ENCODE data around the gene MAP4K3.
A peak's percentile ranks its signal among the peaks of the same experiment; 100 is the strongest.

The MAP4K3 gene

DNA sequence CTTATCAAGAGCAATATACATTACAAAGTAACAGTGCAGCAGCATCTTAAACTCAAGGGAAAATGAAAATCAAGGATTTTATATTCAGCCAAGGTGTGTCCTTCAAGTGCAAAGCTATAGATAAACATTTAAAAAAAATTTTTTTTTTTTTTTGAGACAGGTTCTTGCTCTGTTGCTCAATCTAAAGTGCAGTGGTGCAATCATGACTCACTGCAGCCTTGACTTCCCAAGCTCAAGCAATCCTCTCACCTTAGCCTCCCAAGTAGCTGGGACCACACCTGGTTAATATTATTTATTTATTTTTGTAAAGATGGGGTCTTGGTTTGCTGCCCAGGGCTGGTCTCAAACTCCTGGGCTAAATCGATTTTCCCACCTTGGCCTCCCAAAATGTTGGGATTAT is 202.3 kb downstream of the MAP4K3 start:
- DNase-seq: no peak

DNA sequence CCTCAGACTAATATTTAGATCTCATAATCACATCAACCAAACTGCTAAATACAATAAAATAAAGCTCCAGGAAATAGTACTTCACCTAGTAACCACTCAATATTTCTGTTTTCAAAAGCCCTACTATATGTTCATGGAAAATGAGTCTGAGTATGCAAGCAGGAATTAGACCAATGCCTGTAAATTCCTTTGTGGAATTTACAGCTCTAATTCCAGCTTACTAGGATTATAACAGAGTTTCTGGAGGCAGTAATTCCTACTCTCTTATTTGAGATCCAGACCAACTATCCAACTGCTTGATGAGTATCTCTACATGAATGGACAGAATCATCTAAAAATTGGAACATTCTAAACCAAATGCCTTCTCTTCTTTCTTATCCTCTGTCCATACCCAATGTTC is 204.9 kb downstream of the MAP4K3 start:
- DNase-seq: no peak

DNA sequence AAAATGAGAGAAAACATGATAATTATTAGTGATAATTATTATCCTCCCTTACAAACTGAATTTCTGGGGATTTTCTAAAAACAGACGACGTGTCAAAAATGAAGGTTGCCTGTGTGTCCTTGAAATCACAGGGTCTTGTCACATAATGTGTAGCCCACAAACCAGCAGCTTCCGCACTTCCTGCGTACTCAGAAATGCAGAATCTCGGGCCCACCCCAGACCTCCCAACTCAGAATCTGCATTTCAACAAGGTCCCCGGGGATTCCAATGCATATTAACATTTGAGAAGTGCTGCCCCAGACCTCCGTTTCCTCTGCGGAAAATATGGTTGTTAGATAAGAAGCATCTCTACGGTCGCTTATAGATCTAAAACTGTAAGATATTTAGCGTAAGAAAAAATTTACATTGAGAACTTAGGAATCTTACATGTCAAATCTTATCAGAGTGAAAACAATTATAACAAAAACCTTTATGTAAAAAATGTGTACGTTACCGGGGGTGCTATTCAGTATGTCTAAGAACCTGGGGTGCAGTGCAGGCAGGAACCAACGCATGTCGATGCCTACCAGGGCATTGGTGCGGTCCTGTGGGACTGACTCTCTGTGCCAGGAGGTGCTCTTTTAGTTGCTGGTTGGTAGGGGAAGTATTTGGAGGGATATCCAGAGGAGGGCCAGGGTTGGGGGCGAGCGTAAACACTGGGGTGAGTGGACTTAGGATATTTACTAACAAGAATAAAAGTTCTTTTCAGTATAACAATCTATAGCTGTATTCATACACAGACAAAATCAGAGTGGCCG is 208.5 kb downstream of the MAP4K3 start:
- DNase-seq: no peak

DNA sequence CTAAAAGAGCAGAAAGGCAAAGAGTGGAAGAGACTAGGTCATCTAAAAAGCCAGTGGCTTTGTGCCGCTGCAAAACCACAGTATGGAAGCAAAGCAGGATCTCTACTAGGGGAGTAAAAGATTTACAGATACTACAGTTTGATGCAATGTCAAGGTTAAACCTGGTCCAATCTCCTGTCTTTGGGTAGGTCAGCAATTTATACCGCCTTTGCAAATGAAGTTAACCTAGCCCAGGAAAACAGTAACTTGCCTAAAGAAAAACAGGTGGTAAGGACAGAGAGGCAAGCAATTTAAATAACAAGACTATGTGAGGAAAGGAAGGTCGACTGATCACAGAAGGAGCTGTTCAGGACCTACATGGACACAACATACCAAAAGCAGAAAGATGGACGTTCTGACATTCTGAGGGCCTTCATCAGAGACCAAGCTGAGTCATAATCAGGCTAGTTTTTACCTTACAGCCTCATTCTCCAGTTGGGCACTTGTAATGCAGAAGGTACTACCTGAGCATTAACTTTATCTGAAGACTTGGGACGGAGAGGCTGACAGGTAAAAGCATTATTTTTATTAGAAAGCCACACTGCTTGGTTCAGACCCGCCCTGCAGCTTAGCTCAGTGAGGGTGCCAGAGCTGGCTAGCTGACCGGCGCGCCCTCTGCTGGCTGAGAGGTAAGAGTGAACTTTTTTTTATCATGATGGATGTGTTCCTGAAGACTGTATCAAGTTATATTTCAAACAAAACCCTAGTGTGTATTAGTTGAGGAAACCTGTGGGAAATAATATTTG is 209.3 kb downstream of the MAP4K3 start:
- DNase-seq: peak; percentile 67

DNA sequence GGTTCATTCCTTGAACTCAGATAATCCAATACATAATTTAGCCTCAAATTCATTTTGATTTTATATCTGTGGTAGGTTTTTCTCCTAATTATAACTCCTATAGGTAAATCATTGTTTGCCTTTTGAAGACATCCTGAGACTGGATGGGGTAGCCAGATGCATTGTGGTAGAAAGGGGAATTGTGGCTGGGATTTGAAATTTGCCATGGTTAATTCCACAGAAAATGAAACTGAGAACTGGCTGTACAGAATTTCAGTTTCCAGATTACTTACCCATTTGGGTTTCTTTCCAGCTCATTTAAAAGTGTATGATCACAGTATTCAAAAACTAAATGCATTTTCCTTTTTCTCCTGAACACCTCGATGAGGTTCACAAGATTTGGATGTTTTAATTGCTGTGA is 211.5 kb downstream of the MAP4K3 start:
- DNase-seq: no peak

DNA sequence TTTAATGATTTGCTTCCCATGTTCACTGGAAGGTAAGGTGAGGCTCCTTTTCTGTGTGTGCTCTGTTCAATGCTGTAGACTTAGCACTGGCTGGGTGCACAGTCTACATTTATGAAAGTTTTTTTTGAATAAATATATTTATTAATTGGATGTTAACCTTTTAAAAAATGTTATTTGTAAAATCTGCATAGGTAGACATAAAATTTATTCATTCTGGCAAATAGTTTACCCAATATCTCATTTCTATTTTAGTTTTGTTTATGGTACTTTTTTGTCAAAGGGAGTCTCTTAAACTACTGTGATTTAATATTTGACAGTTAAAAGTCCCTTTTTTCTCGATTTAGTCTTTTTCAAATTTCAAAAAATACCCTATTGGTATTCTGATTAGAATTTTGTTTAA is 213.2 kb downstream of the MAP4K3 start:
- no peak for DNase-seq

DNA sequence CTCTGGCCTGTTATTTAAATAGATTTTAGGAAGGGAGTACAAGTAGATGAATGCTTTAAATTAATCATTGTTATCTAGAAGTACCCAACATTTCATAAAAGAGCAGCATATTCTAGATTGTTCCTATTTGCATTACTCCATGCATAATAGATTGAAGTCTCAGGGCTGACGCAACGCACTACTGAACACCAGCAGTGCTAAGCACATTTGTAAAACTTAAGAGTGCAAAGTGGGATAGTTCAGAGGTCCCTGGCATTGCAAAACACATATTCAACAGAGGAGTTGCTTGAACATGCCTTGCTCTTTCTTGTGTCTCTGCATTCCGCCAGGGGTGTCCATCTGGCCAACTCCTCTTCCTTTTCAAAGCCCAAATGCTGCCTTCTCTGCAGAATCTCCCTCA is 215.6 kb downstream of the MAP4K3 start:
- DNase-seq: no peak

DNA sequence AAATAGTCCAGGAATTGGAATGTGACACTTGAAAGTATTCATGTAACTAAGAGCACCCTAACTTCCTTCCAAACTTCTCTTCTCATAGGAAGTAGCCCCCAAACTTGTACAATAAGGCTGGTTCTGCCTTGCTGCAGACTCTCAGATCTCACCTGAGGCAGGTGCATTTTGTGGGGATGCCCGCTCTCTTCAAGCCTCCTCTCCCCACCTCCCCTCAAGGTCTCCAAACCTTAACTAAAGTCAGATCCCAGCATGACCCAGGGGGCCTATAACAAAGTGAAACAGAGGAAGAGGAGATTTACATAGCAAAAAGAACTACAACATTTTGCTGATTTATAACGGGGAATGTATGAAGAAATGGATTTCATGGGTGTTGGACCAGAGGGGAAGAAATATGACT is 216.9 kb downstream of the MAP4K3 start:
- DNase-seq: no peak

DNA sequence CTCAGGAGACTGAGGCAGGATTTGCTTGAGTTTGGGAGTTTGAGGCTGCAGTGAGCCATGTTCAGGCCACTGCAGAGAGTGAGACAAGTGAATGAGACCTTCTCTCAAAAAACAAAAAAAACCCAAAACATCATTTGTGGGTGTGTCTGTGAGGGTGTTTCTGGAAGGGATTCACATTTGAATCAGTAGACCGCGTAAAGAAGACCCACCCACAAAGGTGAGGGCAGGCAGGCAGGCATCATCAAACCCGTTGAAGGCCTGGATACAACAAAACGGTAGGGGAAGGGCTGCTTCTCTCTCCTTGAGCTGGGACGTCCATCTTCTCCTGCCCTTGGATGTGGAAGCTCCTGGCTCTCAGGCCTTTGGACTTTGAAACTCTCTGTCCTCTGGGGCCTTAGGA is 218.7 kb downstream of the MAP4K3 start:
- DNase-seq: no peak

DNA sequence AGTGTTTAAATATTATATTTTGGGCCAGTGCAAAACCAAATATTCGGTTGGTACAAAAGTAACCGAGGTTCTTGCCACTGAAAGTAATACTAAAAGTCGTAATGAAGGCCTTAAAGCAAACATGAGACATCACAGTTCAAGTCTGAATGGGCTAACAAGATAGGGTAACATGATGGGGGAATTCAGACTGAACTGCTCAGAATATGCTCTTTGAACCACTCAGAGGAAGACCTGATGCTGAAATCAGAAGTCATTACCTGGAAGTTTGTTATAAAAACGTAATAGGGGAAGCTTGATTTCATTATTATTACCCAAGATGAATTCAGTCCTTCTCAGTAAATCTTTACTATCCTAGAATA is 219.9 kb downstream of the MAP4K3 start:
- no peak for DNase-seq

DNA sequence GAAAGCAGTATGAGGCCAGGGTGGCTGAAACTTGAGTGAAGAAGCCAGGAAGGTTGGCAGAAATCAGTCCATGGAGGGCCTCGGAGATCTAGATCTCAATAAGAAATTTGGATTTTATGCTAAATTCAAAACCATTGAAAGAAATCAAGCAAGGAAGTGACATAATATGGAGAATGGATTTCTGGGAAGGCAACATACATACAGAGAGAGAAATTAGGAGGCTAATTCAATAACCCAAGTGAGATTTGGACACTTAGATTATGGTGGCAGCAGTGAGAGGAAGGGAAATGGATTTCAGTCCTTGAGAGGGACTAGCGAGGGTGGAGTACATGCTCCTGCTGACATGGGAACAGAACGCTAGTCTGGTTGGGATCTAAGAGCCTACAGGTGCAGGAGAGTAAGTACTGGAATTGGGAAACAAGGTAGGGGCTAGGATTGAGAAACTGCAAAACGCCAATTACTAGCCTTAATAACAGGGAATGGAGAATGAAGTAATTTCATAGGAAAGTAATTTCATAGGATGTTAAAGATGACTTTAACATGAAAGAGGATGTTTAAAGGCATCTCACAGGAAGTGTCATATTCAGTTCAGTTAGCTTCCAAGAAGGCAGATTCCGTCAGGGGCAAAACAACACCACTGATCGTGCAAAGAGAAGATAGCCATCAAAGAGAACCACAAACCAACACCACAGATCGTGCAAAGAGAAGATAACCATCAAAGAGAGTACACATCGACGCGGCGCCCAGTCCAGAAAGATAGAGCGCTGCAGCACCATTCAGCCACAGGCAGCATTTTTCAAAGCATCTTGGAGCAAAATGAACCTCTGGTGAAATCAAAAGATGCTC is 220.5 kb downstream of the MAP4K3 start:
- no peak for DNase-seq

DNA sequence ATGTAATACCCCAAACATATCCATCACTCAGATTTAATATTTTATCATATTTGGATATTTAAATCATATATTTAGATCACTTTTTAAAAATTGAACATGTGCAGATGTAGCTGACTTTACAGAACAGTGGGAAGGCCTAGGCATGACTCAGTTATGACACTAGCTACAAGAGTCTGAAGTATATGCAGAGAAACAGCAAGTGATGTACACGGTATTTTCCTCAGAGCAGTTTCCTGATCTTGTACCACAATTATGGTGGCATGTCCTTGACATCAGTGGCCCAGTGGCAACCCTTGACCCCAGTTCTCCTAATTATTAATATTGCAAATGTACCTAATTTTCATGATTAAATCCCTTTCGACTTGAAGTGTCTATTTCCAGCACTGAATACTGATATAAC is 221.5 kb downstream of the MAP4K3 start:
- no peak for DNase-seq

DNA sequence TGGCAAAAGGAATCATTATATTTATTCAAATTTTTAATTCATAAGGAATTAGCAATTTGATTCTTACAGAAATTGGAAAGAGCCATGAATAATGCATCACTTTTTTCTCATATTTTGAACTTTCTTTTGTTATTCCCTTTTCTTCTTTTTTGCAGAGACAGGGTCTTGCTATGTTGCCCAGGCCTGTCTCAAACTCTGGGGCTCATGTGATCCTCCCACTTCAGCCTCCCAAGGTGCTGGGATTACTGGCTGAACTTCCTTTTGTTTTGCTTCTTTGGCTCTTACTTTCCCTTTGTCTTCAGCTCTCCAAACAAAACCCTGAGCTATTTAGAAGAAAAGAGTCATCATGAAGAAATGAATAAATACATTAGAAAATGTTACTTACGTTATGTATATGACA is 224.1 kb downstream of the MAP4K3 start:
- DNase-seq: no peak

DNA sequence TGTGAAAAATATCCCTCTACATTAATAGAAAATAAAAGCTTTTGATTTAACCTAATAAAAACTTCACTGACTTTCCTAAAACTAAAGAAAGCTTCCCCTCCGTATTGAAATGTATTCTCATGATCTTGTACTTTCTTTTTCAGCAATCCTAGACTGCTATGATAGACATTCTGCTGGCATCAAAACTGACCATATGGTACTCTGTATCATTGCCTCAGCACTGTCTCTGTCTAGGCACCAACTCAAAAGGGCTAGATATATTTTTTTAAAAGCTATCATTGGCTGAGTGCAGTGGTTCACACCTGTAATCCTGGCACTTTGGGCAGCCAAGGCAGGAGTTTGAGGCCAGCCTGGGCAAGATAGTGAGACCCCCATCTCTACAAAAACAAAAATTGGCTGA is 226.2 kb downstream of the MAP4K3 start:
- DNase-seq: no peak

DNA sequence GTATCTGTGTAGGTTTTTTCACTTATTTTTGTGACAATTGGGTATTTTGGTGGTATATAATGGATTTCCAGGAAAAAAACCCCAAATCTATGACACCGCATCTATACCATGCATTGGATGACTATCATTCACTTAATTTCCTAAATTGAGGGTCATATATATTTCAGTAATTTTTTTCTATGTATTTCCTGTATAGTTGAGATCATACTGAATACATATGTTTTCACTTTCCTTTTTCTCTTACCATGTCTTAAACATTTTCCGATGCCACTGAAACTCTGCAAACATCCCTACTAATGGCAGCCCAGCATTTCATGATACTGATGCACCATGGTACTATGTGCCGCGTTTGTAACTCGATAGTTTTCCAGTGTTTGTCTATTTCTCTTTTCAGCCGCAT is 233.7 kb downstream of the MAP4K3 start:
- no peak for DNase-seq

DNA sequence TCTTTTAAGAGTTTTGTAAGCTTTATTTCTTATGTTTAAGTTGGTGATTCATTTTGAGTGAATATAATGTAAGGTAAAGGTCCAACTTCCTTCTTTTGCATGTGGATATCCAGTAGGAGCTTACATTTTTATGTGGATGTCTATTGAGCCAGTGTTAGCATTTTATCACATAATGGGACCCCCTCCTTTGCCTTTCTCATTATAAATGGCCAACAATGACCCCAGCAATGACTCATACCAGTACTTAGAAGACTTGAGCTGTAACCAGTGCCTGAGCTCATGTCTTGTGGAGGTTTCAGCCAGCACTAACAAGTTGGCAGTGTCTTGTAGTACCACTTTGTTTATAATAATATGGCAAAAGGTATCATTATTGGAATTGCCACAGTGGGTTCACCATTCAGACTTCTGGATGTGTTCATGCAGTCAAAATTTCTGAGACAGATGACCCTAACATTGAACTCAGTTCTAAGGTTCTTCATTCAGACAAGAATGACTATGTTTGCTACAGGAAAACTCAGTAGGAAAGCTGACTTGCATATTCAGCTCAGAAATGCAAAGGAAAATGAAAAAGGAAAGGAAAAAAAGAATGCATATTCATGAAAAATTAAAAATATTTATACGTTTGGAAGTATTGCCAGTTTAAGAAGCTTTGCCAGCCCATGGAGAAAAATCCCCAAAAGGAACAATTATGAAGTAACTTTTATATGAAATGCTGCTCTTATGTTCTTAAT is 234.3 kb downstream of the MAP4K3 start:
- no peak for DNase-seq

All from NCI-H1417 treated with DMSO at 0.1 percent for 48 hours (cell line).